ENCODE data around the gene ELFN1.

Gene ELFN1

DNA sequence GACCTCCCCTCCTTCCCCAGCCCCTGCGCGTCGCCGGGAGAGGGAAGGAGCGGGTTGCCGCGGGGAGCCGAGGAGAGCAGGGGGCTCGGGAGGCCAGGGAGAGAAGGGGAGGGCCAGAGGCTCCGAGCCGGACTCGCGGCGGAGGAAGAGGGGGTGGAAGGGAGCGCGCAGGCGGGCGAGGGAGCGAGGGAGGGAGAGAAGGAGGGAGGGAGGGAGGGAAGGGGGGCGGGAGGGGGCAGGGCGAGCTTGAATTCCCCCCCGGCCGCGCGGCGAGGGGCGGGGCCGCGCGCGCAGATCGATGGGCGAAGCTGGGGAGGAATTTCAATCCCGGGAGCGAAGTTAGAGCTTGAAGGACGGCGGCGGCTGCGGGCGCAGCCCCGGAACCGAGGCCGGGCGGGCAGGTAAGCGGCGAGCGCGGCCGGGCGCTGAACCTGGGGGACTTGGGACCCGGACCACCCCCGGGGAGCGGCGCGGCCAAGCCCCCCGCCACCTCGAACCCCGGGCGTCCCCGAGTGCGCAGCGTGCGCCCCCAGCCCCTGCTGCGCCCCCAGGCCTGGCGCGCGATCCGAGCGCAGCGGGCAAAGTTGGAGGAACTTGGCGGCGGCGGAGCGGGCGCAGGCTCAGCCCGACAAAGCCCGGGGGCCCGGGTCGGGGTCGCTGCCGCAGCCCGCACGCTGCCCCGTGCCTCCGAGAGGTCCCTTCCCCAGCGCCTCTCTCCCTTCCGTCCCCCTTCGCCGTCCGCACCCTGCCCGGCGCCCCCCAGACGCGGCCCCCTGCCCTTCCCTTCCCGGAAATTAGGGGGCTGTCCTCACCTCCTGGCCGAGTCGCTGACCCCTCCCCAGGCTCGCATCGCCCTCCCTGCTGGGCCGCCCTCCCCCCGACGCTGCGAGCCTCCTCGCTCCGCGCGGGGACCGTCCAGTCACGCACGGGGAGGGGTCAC lies at the start of gene ELFN1:
Gene ELFN1, plus strand, starts transcription at position 324 of the 940 bp plus-strand sequence. CDS start 74,320 bp downstream, outside the sequence.
- no peak for DNase-seq (ENCODE audit: low read depth)

DNA sequence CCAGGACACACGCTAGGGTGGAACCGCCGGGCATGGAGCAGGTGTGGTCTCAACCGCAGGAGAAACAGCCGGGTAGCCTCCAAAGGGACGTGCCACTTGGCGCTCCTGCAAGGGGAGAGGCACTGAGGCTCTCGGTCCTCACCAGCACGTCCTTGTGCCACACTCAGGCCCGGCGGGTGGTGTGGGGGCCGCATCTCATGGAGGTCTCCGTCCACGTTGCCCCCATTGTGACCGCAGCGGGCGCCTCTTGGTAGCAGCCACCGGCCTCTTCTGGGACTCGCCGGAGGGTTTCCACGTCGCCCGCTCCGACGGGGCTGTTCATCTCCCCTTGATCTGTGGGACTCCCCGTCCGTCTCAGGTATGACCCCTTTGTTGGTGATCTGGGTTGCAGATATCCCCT lies 49.2 kb upstream of the ELFN1 start:
- no peak for DNase-seq (ENCODE audit: low read depth)

DNA sequence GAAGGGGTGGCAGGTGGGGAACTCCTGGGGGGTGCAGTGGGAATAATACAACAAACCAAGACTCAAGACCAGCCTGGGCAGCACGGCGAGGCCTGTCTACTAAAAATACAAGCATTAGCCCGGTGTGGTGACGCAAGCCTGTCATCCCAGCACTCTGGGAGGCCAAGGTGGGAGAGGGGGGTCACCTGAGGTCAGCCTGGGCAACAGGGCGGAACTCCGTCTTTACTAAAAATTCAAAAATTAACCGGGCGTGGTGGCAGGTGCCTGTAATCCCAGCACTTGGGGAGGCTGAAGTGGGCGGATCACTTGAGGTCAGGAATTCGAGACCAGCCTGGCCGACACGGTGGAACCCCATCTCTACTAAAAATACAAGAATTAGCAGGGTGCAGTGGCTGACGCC lies 48.4 kb upstream of the ELFN1 start:
- no peak for DNase-seq (ENCODE audit: low read depth)

DNA sequence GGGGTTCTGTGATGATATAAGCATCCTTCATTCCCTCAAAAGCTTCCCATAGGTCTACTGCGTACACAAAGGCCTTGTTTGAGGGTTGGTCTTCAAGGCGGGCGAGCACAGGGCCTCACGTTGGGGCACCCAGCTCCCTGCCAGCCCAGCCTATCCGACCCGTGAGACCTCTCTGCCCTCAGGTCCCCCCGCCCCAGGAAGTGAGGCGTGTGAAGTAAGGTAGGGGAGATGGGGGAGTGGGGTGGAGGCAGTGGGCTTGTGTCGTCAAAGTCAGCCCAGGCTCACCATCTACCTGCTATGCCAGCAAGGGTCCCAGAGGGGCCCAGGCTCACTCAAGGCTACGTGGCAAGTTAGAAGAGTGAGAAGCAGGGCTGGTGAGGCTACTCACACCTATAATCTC lies 47.6 kb upstream of the ELFN1 start:
- no peak for DNase-seq (ENCODE audit: low read depth)

DNA sequence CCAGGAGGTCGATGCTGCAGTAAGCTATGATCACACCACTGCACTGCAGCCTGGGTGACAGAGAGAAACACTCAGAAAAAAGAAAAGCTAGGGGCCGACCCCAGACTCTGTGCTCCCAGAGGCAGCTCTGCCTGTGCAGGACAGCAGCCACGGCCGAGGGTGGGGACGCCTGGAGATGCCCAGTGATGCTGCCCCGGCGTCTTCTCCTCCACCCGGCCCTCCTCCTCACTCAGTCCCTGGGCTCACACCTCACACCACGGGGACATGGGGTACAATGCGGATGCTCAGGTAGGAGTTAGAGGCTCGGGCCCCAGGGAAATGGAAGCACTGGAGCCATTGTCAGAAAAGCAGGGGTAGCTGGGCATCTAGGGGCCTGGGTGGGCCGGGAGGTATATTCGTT lies 46.3 kb upstream of the ELFN1 start:
- DNase-seq (ENCODE audit: low read depth) = no peak

DNA sequence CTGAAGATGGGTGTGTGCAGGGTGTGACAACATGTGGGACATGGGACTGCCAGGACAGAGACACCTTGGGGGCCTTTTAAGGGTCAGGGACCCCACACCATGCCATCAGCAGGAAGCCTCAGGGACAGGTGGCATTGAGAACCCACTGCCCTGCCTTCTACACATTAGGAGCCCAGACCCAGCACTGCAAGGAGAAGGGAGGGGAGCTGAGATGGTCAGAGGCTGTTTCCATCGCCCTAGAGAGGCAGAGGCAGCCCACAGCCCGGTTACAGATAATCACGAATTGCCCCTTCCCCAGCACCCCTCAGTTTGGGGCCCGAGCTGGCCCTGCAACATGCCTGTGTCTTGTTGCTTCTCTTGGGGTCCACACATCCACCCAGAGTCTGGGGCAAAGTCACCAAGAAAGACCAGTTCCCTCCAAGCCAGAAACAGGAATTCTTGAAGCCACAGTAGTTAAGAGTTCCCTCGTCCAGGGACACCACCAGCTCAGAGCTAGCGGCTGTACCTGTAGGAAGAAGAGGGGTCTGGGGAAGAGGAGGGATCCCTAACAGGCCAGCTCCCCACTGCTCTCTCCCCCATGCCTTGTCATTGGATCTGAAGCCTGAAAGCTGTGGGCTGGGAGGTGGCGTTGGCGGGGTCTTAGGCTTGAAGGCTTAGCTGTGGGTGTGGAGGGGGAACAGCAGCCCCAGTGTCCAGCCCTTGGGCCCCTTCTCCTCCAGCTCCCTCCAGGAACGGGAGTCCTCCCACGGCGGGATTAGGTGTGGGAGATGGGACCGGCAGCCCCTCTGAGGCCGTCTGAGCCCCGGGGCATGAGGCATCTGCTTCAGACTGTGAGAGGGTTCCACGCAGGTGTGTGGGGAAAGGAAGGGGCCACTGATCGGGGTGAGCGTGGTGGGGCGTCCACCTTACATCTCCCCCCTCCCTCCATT lies 44.8 kb upstream of the ELFN1 start:
- no peak for DNase-seq (ENCODE audit: low read depth)

DNA sequence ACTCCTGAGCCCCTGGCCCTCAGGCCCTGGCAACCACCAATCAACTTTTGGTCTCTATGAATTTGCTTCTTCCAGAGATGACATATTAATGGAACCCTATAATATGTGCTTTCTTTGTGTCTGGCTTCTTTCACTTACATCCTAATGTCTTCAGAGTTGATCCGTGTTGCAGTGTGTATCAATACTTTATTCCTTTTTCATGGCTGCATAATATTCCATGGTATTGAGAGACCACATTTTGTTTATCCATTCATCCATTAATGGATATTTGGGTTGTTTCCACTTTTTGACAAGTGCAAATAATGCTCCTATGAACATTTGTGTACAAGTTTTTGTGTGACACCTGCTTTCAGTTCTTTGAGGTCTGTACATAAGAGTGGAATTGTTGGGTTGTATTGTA lies 43.3 kb upstream of the ELFN1 start:
- no peak for DNase-seq (ENCODE audit: low read depth)

DNA sequence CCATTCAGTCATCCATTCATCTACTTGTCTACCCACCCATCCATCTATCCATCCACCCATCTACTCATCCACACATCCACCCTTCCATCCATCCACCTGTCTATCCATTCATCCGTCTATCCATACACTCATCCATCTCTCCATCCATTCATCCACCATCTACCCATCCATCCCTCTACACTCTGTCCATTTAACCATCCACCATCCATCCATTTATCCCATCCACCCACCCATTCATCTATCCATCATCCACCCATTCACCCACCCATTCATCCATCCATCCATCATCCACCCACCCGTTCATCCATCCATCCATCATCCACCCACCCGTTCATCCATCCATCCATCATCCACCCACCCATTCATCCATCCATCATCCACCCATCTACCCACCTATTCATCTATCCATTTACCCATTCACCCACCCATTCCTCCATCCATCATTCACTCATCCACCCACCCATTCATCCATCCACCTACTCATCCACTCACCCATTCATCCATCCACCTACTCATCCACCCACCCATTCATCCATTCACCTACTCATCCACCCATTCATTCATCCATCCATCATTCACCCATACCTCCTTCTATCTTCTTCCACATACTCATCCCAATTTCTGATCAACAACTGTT lies 39.3 kb upstream of the ELFN1 start:
- DNase-seq (ENCODE audit: low read depth) = no peak

DNA sequence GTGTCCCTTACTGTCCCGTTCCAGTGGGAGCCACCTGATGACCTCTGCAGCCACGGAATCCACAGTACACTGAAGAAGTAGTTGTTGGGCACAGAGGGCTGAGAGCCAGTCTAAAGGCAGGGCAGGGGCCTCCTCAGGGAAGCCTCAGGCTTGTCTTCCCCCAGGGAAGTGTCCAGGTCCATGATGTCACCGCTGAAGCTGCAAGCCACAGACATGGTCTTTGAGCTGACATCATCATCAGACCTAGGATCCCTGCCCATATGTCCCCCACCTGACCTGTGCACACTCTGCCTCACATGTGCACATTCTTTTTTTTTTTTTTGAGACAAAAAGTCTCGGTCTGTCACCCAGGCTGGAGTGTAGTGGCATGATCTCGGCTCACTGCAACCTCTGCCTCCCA lies 38.4 kb upstream of the ELFN1 start:
- DNase-seq (ENCODE audit: low read depth) = no peak

DNA sequence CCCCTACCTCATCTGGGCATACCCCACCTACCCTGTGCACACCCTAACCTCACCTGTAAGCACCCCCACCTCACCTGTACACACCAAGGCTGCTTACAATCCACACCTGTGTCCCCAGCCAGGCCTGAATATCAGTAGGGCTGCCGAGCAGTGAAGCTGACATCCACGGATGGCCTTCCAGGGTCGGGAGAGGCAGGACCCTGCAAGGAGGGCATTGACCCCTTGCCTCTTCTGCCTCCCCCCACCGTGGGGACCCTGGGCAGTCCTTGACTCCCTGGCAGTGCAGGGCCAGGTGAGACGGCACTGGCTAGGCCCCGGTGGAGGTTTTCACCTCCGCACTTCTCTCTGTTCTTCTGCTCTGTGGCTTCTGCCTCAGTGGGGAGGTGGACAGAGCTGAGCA lies 37.6 kb upstream of the ELFN1 start:
- DNase-seq (ENCODE audit: low read depth) = no peak

DNA sequence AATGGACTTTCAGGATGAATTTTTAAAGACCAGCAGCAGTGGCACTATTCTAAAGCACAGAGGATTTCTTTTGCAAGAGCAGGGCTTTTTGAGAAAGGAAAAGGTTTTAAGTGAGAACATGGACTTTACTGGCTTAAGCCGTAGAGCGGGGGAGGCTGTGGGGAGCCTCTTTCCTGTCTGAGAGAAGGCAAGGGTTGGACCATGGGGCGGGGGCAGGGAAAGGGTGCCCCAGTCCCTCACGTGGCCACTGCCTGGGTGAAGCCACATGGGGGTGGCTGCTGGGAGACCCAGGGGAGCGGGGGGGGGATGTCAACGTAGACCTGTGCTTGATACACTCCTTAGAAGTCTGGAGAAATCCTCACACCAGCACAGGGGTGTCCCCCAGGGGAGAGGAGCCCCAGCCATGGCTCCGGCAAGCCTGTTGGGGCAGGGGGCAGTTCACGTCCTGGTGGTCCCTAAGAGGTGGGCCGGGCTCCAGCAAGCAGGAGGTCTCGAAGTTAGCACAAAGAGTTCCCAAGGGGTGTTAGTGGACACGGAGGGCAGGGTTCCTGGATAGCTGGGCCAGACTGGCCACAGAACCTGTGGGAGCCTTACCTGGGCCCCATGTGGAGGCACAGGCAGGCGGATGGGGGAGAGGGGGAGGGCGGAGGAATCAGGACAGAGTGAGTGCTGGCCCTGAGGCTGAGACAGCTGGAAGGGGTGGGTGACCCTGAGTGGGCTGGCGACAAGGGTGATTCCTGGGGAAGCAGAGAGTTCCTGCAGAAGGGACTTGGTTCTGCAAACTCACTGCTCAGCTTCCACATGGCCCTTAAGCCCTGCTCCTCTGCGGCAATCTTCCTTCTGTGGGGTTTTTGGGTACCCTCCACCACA lies 36.9 kb upstream of the ELFN1 start:
- DNase-seq (ENCODE audit: low read depth) = no peak

DNA sequence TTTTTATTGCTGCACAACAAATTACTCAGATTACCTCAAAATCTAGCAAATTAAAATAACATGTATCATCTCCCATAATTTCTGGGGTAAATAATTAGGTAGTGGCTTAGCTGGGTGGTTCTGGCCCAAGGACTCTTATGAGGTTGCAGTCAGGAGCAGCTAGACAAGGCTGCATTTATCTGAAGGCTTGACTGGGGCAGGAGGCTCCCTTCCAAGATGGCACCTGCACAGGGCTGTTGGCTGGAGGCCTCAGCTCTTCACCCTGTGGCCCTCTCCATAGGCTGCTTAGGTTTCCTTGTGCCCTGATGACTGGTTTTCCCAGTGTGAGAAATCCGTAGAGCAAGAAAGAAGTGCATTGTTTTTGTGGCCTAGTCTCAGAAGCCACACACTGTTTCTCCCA lies 34.7 kb upstream of the ELFN1 start:
- no peak for DNase-seq (ENCODE audit: low read depth)

DNA sequence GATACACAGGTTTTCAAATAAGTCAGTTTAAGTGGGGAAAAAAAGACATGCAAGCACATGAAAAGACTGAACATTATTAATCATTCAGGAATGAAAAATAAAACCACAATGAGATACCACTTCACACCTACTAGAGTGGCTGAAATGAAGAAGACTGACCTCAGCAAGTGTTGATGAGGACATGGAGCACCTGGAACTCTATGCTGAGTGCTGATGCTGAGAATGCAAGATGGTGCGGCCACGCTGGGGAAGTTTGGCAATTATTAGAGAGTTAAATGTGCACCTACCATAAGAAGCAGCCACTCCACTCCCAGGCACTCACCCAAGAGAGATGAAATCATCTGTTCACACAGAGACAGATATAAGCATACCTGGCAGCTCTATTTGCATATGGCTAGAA lies 32.9 kb upstream of the ELFN1 start:
- DNase-seq (ENCODE audit: low read depth) = no peak

DNA sequence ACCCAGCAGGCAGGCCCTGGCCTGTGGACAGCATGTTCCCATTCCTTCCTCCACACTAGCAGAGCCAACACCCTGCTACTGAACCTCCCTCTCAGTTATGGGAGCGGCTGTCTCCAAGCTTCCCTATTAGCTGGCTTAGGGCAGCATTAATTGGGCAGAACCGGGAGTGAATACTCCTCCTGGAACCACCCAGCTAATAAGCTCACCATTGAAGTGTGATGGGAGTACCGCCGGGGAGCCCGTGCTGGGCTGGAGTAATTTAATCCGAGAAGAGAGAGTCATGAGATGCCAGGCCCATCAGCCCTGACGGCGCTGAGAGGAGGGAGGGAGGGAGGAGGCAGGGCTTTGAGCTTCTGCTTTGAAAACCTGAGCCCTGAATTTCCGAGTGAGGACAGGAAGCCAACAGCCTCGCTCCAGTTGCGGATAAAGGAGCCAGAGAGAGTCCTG lies 31.8 kb upstream of the ELFN1 start:
- DNase-seq (ENCODE audit: low read depth) = no peak

DNA sequence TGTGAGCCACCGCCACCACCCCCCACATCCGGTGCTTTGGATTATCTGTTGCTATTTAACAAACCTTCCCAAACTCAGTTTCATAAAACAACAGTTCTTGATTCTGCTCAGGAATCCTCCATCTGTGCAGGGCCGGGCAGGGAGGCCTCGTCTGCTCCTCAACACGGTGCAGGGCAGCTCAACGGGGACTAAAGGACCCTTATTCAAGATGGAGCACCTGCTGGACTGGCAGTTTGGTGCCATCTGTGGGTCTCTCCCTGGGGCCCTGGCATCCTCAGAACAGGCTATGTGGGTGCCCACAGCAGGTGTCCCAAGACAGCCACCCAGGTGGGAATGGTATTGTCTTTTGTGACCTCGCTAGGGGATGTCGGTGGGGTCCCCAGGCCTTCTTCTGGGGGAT lies 31.0 kb upstream of the ELFN1 start:
- no peak for DNase-seq (ENCODE audit: low read depth)

DNA sequence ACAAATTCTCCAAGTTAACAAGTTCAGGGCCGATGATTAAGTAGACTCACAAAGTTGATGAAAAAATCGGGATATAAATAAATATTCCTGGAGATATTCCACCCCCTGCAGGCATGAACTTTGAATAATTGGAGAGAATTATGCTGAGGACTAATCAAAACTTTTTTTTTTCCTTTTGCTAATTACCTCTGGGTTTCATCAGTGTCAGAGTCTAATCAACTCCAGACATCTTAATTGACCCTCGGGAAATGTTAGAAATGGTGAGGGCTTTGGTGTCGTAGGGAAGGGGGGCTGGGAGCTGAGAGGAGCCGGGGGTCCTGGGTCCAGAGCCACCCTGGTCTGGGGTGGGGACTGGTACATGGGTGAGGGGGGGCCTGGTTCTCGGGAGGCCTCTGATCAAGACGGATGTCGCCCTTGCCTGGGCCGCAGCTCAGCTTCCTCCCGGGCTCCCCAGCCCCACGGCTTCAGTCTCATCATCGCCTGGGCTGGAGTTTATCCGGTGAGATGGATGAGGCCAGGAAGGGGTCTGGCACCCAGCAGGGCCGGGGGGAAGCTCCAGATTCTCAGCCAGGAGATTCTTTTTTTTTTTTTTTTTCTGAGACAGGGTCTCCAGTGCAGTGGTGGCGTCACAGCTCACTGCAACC lies 30.4 kb upstream of the ELFN1 start:
- no peak for DNase-seq (ENCODE audit: low read depth)

DNA sequence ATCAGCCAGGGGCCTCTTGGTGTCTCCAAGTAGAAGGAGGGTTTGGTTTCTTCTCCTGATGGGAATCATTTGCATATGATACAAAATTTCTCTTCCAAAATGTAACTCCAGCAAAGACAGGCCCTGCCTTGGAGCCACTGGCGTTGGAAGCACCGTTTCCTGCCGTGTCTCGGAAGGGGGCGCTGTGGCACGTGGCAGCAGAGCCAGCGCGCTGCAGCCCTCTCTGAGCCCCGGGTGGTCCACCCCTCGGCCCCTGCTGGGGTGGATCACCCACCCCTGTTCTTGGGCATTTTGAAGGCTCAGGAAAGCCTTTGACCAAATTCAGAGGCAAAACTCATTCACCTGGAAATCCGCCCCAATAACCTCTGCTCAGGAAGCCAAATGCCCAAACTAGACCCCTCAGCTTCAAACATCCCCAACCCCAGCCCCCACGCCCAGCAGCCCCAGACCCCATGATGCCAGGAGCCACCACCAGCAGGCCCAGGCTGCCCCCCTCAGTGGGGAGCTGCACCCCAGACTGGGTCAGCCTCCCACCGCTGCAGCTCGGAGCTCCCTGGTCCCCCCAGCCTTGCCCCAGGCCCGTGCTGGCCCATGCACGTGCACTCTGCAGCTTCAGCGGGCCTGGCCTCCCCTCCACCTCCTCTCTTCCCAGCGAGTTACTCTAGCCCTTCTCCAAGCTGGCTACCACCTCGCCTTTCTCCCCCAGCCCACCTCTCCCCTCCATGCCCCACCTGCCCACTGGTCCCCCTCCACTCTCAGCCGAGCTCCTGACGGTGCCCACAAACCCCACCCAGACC lies 29.5 kb upstream of the ELFN1 start:
- no peak for DNase-seq (ENCODE audit: low read depth)

DNA sequence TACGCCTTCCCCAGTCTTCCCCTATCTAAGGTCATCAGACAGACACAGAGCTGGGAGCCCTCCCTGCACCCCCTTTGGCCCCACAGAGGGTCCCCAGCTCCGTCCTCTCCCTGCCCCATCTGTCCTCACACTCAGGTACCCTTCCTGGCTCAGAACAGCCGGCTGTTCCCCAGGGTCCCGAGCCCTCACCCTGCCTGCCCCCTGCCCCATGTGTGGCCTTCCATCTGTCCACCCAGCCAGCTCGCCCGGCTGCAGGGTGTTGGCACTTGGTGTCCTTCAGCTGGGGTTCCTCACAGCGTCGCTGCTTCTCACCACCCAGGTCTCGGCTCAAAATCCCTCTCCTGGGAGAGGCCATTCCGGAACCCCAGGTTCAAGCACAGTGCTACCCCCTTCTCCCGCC lies 28.9 kb upstream of the ELFN1 start:
- DNase-seq (ENCODE audit: low read depth) = no peak

DNA sequence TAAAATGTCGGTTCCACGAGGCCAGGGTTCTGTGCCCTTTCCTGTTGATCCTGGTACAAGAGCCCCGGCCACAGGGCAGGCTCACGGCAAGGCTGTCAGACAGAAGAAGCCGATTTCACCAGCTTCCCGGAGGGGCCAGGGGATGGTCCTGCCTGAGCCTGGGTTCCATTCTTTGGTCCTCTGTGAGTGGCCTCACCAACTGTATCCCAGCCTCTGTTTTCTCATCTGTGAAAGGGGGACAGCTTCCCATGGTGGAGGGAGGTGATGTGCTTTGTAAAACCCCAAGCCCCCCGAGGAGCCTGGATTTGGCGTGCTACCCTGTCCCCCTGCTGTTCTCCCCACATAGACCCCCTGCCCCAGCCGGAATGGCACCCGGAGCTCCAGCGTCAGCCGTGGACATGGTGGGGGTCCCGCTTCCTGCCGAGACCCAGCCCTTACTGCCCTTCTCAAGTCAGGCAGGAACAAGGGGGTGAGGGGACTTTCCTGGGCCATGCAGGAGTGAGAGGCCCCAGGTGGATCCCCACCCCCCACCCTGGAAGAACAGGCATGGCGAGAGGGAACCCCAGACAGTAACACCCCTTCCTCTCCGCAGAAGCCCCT lies 28.3 kb upstream of the ELFN1 start:
- DNase-seq (ENCODE audit: low read depth) = no peak

DNA sequence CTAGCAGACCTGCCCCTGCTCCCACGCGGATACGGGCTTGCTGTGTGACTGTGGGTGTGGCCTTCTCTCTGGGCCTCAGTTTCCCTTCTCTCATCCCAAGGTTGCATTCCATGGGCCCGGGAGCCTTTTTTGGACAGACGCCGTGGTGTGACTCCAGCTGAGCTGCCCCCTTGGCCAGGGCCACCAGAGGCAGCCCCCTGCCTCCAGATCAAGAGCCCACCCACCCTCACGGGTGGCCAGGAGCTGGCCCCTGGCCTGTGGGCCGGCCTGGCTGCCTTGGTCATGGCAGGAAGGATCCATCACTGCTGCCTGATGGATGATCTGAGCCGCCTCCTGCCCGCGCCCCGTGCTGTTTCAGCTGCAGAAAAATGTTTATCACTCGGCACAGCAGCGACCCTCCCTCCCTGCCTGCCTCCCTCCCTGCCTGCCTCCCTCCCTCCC lies 27.8 kb upstream of the ELFN1 start:
- no peak for DNase-seq (ENCODE audit: low read depth)

Measured in activated gamma-delta T cell treated with anti-CD3 and anti-CD28 coated beads, Interleukin-2, amount 50 U/mL, for 16 hours (primary cell).